ENCODE results near the gene PKD2L1.
A peak's percentile ranks its signal among the peaks of the same experiment; 100 is the strongest.

PKD2L1 gene

DNA sequence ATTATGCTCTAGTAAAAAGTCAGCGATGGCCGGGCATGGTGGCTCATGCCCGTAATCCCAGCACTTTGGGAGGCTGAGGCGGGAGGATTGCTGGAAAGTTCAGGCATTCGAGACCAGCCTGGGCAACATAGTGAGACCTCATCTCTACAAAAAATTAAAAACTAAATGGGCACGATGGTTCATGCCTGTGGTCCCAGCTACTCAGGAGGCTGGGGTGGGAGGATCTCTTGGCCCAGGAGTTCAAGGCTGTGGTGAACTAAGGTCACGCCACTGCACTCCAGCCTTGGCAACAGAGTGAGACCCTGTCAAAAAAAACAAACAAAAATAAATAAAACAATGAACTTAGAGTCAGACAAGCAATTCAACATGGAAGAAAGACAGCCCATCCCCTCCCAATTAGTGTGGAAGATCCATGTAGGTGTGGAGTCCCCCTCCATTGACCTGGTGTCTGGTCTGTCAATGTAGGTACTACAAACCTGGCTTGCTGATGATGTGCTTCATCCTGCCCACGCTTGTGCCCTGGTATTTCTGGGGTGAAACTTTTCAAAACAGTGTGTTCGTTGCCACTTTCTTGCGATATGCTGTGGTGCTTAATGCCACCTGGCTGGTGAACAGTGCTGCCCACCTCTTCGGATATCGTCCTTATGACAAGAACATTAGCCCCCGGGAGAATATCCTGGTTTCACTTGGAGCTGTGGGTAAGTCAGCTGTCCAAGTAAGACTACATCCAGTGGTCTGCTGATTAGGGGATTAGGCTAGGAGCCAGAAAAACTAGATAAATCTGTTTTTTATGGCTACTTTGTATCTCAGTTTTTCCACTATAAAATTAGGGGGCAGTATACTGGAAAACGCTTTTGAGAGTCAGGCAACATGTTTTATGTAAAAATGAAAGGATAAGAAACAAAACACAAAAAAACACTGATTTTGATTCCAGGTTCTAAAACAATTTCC is 26.3 kb upstream of the PKD2L1 start:
- no peak for DNase-seq

DNA sequence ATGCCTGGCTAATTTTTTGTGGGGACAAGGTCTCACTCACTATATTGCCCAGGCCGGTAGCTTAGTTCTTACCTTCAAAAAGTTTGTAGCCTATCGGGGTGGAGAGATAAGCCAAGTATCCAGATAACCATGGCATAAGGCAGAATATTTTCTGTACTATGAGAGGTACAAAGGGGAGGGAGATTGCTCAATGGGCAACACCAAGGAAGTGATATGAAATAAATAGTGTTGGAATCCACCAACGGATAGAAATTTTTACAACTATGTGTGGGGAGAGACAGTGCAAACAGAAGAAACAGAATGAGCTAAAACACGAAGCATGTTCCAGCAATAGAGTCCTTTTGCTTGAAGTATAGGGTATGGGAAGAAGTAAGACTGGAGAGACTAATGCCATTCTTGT is 25.1 kb upstream of the PKD2L1 start:
- DNase-seq, result no peak

DNA sequence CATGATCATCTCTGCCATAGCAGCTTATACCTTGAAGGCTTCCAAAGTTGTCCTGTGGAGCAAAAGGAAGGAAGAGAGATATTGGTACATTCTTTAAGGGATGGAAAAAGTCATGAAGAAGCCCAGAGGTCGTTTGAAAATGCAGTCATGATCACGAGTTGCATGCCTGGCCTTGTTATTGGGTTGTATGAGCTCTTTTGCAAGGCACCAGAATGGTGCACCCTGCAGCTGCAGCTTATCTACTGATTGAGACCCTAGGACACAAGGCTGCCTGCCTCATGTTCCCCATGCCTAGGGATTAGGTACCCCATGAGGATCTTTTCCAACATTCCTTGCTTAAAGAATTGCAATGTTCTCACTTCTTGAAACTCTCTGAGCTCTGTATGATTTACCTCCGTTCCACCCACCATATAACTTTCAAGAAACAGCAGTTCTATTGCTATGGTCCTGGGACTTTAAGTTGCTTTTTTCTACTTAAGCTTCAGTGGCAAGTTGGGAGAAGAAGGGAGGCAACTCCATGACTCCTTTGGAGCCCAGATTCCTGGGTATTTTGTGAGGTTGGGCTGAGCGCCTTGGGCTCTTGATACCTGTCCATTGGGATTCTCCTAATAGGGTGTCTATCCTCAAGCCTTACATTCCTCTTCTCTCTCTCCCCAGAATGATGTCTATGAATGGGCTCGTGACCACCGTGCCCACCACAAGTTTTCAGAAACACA is 23.9 kb upstream of the PKD2L1 start:
- no peak for DNase-seq

DNA sequence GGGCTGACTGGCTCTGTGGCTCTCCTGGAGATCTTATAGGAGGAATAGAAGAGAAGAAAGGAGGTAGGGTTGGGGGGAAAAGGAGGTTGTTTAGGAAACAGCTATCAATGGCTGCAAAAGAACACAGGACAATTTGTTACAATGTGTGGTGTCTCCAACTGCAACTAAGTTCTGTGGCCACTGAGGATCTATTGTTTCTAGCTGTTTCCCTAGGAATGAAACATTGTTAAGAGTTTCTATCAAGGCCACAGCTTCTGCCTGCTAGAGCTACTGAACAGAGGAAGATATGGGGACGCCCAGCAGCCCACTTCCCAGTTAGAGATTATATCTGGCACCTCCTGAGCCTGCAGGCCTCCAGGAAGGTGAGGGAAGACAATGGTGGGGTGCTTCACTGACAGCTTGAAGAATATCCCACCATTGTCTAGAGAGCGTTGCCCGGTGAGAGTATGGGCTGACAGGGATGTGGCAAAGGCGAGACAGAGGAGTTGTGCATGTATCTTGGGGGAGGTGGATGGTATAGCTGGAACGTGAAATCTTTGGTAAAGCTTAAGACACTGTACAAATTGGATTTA is 21.0 kb upstream of the PKD2L1 start:
- DNase-seq, result no peak

DNA sequence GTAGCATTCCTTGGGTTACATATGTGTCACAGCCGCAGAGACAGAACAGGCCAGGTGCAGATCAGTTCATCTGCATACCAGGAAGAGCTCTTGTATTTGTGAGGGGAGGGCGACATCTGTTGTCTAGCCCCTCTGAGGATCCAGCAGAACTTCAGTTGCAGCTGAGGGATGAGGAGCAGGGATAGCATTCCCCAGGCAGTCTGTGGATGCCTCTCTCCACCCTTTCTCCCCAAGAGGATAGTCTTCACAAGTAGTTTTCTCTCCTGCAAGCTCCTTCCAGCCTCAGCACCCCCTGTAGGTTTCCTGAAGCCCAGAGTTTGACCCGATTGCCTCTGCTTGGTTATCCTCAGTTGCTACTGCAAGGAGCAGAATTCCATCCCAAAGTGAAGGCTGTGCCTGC is 19.6 kb upstream of the PKD2L1 start:
- no peak for DNase-seq

DNA sequence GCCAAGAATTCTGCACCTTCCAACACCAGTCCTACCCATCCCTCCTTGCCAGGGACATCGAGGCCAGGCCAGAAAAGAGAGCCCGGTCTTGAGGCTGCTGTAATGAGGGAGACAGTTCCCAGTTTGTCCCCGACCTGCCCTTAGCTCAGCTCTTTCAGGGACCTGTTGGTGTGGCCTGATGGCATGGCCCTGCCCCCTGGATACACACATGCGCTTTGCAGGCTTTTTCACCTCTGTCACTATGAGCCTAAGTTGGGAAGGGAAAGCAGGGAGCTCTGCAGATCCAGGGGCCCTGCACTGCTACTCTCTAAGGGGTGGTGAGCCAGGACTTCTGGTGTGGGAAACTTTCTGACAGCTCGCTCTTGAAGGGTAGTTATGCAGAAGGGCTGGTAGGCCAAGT is 19.1 kb upstream of the PKD2L1 start:
- no peak for DNase-seq

DNA sequence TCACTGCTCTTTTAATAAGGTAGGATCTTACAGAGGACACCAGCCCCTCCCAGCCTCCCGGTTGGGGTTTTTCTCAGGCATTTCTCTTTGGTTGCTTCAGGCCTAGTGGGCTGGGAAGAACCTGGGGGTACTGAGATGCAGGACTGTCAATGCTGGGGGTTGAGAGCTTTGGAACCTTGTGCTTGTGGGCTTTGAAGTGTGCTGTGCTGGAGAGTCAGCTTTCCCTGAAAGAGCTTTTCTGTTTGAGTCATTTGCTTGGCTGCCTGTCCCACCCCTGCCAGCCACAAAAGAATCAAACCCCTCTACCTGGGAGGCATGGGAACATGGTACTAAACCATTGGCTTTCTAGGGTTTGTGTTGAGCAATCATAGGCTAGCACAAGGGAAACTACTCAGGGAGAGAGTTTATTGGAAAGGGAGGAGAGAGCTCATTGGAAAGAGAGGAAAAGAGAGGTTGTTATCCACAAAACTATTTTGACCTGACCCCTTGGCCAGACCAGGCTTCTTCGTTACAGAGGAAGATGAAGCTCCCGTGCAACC is 18.4 kb upstream of the PKD2L1 start:
- DNase-seq, result no peak

DNA sequence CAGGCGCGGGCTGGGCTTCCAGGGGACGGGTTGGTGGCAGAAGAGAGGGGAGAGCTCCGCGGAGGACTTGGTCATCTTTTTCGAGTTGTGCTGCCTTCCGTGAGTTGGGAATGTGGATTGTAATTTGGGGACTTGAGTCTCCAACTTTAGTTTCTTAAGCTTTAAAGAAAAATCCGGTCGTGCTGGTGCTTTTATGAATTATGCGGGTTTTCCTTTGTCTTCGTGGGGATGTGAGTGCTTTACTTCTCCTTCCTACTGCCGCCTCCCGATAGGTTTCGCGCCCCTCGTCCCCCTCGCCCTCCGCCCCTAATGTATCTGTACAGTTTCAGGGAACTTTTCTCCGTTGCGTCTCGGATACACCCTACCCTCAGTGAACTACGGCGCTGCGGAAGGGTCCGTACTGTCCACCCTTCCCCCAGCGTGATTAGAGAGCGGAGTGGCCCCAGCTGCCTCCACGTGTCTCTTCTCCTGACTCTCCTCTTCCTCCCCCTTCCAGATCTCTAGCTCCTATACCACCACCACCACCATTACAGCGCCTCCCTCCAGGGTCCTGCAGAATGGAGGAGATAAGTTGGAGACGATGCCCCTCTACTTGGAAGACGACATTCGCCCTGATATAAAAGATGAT is 17.7 kb upstream of the PKD2L1 start:
- peak in 1 of 2 experiments; percentile 7 for DNase-seq

DNA sequence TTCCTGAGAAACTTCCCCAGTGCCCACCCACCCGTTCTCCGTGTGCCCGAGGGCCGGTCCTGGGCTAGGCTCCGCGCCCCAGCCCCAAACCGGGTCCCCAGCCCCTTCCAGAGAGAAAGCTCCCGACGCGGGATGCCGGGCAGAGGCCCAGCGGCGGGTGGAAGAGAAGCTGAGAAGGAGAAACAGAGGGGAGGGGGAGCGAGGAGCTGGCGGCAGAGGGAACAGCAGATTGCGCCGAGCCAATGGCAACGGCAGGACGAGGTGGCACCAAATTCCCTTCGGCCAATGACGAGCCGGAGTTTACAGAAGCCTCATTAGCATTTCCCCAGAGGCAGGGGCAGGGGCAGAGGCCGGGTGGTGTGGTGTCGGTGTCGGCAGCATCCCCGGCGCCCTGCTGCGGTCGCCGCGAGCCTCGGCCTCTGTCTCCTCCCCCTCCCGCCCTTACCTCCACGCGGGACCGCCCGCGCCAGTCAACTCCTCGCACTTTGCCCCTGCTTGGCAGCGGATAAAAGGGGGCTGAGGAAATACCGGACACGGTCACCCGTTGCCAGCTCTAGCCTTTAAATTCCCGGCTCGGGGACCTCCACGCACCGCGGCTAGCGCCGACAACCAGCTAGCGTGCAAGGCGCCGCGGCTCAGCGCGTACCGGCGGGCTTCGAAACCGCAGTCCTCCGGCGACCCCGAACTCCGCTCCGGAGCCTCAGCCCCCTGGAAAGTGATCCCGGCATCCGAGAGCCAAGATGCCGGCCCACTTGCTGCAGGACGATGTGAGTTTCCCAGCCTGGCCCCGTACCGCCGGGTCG is 16.9 kb upstream of the PKD2L1 start, which contains the start of gene SCD:
Gene SCD, plus strand, starts transcription at position 469 of the 803 bp plus-strand sequence. Its CDS starts 272 bp downstream, at position 741.
- peak; percentile 50 to 68 for DNase-seq

DNA sequence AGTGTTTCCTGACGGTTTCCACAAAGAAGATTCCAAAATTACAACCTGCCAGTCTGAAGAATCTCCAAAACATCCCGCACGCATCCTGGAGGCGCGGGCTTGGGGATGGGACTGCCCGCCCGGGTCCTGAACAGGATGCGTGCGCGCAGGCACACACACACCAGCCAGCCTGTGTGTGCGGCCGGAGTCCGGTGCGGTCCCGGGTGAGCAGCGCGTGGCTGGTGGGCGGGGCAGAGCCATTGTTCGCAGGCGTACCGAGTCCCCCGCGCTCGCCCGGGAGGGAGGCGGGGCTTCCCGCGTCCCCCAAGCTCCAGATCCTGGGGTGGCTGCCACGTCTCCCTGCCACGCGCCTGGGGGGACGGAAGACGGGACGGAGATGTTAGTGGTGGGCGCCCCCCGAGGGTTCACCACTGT is 16.3 kb upstream of the PKD2L1 start:
- no peak for DNase-seq

DNA sequence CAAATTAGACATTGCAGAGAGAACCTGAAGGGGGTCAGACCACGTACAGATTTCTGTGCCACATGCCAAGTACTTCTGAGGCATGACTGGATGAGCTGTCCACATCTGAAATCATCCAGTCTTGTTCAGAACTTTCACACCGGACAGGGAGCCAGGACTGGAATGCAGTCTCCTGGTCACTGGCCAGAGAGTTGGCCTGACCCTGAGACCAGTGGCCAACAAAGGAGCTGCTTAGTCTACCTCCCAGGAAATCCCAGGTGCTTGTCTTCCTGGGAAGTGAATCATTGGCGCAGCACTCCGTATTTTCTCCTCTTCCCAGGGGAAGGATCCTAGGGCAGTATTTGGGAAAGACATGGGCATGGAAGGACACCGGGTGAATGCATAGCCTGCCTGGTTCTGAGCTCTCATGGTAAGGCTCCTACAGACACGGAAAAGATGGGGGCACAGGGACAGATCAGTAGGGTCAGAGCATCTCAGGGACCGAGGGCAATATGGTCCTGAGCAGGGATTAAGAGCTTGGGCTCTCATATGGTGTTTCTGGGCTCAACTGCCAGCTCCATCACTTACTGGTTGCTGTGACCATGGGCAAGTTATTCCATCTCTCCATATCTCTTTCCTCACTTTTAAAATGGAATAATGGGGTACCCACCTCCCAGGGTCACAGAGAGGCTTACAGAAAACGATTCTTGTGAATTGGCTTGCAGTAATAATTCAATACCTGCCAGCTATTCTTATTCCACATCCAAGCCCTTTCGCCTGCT is 15.7 kb upstream of the PKD2L1 start:
- DNase-seq, result no peak

DNA sequence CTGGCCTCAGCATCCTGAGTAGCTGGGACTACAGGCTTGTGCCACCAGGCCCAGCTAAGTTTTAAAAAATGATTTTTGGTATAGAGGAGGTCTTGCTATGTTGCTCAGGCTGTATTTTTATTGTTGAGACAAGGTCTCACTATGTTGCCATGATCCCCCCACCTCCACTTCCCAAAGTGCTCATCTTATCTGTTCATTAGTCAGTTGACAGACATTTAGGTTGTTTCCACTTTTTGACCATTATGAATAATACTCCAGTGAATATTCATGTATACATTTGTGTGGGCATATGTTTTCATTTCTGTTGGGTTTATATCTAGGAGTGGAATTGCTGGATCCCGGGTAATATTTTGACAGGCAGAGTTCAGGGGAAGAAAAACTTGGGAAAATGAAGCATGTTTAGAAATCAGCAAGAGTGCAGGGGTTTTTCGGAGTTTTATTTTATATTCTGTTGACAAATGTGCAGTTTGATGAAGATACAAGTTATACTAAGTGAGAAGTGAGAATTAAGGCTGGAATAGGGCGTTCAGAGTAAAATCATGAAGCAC is 14.3 kb upstream of the PKD2L1 start:
- DNase-seq, result no peak

DNA sequence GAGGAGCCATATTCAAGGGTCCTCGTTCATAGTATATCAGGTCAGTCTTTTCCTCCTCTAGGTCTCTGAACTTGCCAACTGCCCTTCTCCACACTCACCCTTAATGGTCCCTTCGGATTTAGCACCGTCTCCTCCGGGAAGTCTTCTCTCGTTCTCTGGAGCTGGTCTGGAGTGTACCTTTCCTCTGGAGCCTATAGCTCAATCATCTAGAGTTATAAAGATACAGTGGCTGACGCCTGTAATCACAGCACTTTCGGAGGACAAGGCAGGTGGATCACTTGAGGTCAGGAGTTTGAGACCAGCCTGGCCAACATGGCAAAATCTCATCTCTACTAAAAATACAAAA is 12.6 kb upstream of the PKD2L1 start:
- DNase-seq, result no peak

DNA sequence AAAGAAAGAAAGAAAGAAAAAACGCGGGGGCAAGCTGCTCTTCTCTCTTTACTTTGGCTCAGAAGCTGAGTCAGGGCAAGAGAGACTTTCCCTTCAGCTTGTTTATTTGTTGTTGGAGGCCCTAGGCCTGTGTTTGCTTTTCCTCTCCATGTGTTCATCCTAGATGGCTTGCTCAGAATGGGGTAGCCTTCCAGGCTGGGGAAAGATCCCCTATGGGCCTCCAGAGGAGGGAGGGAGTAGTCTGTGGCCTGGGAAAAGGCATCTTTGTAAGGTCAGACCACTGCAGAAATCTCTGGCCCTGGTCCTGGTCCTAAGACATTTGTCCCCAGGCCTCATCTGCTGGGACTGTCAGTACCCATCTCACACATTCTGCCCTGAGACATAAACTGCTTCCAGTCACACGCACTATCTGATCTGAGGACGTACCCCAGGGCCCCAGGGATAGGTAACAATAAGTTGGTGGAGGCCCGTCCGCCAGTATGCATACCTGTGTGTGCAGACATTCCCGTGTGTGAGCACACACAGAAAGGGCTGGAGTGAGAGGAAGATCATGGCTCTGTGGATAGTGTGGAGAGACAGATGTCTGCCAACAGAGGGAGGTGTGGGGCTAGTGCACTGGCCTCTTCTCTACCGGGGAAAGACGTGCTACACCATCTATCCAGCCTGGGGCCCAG is 12.1 kb upstream of the PKD2L1 start:
- no peak for DNase-seq

DNA sequence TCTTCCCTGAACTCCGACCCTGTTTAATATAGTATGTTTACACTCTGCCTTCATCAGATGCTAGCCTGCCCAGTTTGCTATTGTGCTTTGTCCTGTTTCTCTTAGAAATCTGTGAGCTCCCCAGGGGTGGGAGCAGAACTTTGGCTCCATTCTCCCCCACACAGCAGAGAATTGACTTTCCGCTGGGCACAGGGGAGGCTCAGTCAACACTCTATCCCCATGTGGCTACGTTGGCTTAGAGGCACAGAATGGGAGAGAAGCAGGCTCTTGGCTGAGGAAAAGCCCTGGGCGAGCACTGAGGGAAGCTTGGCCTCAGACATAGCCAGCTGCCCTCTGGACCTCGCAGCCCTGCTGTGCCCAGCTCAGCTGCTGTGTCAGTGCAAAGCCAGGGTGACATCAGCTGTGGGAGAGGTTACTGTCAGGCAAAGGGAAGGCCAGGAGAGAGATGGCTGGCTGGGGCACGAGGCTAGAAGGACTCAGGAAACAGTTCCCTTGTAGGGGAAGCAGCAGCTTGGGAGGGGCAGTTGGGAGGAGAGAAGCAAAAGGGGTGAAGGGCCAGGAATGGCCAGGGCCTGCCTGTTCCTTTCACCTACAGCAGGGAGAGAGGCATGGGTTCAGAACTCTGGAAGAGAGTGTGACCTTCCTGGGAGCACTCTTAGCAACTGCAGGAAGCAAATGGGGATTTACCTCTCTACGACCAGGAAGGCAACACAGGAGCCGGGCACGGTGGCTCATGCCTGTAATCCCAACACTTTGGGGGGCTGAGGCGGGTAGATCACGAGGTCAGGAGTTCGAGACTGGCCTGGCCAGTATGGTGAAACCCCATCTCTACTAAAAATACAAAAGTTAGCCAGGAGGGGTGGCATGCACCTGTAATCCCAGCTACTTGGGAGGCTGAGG is 11.2 kb upstream of the PKD2L1 start:
- no peak for DNase-seq

DNA sequence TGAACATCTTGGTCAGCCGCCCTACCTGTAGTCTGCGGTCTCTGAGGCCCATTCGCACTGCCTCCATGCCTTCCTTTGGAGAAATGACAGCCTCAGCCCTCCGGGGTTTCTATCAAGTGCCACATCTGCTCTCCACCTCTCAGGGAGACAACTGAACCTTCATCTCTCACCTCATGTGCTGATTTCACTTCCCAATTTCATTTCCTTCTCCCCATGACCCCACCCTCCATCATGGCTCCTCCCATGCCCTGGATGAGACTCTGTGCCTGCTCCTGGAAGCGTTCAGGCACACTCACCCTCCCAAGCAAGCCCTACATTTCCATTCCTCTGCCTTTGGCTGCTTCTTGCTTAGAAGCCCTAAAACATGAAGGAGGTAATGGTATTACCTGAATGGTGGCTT is 9.2 kb upstream of the PKD2L1 start:
- DNase-seq, result no peak

DNA sequence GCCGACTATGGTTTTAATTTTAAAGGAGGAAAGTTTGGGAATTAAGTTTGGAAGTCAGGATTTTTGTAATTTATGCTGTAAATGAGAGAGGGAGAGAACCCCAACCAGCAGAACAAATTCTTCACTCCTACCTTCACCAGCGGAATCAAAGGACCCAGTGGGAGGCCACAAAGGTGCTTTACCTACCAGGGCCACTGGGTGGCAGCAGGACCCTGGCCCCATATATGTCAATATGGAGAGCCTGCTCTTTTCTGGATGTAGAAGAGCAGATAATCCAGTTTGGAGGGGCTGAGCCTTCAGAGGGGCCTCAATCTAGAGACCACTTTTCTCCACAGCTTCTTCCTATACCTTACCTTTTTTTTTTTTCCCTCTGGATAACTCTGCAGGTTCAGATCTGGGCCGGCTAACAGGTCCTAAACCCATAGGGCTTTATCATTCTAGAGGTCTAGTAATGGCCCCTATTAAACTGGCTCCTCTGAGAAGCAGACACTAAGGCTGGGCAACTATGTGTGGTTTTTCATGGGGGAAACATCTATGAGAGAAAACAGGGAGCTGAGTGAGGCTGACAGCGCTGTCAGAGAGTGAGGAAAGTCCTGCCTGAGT is 8.5 kb upstream of the PKD2L1 start:
- no peak for DNase-seq

DNA sequence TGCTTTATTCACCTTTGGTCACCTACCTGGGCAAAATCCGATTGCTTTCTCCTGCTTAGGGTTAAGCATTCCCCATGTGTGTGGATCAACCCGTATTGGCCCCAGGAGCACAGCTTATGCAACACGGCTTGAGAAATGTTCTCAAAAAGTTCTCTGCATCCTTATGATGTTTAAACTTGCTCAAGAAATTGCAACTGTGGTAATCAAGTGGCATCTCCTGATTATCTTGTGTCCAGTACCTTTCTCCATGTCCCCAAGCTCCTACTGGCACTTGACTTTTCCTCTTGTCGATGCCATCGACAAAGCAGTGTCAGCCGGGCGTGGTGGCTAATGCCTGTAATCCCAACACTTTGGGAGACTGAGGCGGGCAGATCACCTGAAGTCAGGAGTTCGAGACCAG is 4.7 kb upstream of the PKD2L1 start:
- no peak for DNase-seq
